HG03460 (cell line): ENCODE measurements around the gene PGBD1.

Experiments used
- ATAC-seq: cut with Tn5 transposase; IDR thresholded peaks from one replicate; pipeline ENCODE4 v1.9.1; 2021; ENCODE audit not compliant: unreplicated experiment

The PGBD1 gene, protein sequence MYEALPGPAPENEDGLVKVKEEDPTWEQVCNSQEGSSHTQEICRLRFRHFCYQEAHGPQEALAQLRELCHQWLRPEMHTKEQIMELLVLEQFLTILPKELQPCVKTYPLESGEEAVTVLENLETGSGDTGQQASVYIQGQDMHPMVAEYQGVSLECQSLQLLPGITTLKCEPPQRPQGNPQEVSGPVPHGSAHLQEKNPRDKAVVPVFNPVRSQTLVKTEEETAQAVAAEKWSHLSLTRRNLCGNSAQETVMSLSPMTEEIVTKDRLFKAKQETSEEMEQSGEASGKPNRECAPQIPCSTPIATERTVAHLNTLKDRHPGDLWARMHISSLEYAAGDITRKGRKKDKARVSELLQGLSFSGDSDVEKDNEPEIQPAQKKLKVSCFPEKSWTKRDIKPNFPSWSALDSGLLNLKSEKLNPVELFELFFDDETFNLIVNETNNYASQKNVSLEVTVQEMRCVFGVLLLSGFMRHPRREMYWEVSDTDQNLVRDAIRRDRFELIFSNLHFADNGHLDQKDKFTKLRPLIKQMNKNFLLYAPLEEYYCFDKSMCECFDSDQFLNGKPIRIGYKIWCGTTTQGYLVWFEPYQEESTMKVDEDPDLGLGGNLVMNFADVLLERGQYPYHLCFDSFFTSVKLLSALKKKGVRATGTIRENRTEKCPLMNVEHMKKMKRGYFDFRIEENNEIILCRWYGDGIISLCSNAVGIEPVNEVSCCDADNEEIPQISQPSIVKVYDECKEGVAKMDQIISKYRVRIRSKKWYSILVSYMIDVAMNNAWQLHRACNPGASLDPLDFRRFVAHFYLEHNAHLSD

DNA sequence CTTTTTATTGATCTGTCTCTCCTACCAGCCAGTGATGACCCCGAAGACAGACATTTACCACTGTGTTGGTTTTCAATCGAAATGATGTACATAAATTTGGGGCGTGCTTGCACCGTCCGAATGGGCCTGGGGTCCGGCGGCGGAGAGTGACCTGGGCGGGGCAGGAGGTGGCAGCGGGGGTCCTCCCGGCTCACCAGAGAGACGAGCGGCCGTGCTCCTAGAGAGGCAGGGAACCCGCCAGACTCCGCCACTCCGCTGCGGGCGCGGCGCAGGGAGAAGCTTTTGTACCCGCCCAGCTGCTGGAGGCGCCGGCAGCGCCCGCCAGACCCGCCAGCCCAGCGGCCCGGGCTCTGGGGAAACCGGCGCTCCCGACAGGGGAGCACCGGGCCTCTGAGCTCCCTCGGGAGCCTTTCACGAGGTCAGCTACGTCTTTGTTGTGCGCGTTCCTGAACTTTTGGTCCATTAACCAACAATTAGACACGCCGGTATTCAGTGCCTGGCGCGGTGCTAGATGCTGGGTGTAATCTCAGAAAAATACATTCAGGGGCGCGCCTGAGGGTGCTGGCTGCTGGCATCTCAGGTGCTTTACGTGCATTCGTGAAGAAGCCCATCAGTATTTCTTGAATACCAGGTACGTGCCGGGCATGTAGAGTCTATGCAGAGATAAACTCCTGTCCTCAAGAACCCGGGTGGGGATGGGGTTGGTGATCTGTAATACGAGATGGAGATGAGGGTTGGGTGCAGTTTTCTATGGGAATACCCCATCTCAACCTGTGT is at the start of gene PGBD1:
Gene PGBD1, plus strand, starts transcription at position 285 of the 777 bp plus-strand sequence. CDS start 2,242 bp downstream, outside the sequence.
- ATAC-seq: peak; percentile 77

DNA sequence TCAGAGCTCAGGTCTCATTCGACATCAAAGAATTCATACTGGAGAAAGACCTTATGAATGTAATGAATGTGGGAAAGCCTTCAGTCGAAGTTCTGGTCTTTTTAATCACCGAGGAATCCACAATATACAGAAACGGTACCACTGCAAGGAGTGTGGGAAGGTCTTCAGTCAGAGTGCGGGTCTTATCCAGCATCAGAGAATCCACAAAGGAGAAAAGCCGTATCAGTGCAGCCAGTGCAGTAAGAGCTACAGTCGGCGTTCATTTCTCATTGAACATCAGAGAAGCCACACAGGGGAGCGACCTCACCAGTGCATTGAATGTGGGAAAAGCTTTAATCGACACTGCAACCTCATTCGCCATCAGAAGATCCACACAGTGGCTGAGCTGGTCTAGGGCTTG is 48.6 kb upstream of the PGBD1 start:
- ATAC-seq: no peak

DNA sequence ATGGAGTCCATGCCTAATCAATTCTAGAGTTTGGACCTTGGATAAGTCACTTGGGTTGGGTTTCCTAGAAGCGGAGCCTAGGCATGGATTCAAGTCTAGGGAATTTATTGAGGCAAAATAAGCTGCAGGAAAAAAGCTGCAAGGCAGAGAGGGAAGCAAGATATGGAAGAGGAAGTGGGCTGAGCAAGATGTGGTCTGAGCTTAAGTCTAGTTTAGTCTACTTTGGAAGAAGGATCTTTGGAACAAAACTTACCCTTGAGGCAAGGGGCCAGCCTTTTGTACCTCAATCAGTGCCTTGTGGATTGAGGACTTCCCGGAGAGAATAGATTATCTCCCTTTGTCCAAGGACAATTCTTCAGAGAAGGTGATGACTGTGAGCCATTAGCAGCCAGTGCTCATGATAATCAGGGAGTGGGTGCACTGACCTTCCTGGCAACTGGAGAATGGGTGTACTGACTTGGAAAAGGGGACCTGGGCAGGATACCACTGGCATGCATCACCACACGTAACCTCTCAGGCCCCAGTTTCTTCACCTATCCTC is 45.4 kb upstream of the PGBD1 start:
- ATAC-seq: no peak

DNA sequence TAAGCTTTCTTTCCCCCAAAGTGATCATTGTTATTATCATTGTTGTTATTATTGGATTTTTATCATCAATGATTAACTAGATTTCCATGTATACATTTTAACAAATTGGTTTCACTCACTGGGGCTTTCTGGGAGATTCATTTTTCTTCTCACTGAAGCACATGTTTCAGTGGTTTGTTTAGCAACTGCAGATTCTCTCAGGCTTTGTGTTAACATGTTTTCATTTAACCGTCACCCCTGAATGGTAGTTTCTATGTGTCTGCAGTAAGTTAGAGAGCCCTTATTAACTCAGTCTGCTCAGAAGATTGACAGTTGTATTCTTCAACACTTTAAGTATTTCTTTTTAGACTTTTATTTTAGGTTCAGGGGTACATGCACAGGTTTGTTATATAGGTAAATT is 41.7 kb upstream of the PGBD1 start:
- ATAC-seq: no peak

DNA sequence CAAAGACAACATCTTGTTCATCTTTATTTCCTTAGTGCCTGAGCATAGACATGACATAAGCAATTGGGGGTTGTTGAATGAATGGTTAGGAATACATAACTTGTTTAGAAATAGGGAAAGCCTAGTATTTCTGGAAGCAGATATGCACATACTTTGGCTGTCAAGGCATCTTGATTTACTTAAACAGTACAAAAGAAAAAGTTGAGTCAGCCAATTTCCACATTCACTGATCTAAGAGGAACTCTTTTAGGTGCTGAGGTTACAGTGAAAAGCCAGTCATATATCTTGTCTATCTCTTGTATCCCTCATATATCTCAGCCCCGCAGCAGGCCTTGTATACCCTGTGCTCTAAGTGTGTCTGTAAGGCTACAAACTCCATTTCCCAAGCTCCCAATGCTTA is 40.9 kb upstream of the PGBD1 start:
- ATAC-seq: no peak

DNA sequence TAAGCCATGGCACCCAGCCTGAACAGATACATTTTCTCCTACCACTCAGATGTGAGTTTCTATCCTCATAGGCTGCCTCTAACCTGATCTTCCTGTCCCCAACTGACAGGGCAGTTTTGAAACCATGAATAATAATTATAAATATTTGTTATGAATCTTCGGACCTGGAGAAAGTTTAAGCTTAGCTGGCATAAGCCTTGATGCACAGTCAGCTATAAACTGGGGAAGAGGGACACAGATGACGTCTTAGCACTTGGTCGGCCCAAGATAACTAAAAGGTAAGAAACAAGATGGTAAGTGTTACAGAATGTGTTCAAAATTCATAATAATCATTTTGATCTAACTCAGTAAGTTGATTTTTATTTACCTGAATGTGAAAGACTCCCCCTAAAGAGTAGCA is 37.4 kb upstream of the PGBD1 start:
- no peak for ATAC-seq

DNA sequence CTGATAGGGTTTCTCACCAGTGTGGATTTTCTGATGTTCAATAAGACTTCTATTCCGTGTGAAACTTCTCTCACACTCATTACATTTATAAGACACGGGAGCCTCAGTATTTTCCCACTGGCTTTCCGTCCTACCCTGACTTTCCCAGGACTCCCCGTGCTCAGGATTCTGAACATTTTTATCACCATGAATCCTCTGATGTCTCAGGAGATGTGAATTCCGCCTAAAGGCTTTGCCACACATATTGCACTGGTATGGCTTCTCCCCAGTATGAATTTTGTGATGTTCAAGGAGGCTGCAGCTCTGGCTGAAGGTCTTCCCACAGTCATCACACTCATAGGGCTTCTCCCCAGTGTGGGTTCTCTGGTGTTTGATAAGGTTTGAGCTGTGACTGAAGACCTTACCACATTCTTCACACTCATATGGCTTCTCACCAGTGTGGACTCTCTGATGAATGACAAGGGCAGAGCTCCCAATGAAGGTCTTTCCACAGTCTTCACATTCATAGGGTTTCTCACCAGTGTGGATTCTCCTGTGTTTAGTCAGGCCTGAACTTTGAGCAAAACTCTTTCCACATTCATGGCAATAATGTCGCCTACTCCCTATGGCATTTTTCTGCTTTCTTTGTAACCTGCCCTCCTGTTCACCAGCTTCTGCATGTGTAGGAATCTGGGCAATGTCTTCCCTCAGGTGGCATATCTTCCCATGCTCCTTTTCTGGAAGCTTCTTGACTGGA is 36.0 kb upstream of the PGBD1 start:
- ATAC-seq: no peak

DNA sequence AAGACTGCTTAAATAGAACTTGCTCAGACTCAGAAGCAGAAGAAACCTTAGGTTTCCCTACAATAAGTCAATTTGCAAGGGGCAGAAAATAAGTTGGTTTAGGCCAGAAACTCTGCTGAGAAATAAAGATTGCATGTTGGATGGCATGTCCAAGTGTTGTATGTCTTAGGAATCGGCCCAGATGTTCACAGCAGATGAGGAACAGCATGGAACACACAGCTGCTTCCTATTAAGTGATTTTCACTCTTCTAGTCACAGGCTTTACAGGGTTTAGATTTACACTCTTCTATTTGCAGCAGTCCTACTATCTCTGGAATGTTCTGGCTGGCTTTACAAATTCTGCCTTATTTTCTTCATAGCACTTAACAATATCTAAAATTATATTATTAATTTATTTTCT is 32.5 kb upstream of the PGBD1 start:
- no peak for ATAC-seq

DNA sequence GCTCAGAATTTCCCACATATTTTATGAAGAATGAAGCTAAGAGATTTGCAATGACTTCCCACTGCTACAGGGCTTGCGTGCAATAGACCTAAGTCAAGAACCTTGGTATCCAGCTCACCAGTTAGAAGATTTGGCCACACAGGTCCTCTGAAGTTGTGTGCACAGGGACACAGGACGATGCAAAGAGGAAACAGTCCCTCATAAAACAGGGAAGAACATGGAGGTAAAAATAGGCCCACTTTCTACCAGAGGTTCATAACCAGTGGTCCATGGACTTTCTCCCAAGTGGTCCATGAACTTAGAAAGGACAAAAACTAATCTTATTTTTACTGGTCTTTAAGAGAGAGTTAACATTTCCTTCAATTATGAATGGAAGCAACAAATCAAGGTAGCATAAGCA is 30.6 kb upstream of the PGBD1 start:
- ATAC-seq: no peak

DNA sequence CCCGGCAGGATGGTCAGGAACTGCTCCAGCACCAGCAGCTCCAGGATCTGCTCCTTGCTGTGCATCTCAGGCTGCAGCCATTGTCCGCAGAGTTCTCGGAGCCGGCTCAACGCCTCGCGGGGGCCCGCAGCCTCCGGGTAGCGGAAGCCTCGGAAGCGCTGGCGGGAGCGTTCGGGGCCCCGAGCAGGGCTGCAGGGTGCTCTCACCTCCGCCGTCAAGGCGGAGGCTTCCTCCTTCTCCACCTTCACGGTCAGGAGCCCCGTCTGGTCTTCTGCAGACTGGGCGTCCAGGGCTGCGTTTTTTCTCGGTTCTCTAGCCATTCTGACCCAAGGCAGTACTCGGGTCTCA is 29.7 kb upstream of the PGBD1 start:
- ATAC-seq: peak; percentile 43

DNA sequence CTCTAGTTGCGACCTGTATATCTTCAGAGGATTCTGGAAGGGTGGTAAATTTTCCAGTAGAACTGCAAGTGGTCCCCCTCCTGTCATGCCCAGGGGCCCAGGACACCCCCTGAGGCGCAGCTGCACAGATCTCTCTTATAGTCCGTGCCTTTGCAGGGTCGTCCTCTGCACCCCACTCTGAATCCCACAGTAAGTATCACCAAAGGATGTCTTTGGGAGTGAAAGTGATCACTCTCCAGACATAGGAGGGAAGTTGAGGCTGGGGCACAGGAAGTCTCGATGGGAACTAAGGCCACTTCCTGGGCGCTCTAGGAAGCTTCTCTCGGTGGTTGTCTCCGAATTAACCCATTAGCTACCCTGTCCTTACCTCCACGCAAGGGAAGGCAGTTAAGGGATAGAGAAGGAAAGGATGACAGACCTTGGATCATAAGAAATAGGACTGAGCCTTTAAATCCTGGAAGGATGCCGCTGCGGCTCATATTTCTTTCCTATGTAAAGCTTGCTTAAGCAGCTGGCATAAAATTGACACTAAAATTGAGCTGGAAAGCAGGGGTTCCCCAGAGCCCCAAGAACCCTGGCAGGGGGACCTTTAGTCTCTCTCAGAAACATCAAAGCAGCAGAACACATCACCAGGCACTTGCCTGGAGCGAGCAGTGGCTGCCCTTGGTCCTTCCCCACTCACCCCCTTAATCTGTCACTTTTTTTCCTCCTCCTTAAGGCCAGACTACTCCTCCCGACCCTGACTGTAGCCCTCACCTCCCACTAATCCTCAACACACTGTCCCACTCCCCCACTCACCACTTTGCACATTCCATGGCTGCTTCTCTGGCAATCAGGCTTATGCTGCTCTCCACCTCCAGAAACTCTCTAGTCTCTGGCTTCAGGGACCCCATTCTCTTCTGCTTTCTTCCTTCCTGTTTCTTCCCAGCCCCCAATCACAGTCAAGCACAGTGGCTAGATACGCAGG is 29.1 kb upstream of the PGBD1 start, which contains the start of gene ZKSCAN4:
Gene ZKSCAN4, minus strand, starts transcription at position 261 of the 967 bp plus-strand sequence. CDS start 289 bp downstream, outside the sequence.
- peak; percentile 82 for ATAC-seq

DNA sequence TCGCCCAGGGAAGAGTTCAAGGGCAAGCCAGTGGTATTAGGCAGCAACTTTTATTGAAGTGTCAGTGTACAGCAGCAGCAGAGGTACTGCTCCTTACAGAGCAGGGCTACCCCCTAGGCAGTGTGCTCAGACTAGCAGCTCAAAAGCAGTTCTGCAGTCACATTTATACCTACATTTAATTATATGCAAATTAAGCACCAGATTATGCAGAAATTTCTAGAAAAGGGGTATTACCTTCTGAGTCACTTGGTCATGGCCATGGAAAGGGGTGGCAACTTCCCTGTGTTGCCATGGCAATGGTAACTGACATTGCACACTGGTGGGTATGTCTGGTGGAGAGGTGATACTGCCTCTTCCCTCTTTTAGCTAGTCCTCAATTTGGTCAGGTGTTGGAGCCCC is 27.3 kb upstream of the PGBD1 start:
- no peak for ATAC-seq

DNA sequence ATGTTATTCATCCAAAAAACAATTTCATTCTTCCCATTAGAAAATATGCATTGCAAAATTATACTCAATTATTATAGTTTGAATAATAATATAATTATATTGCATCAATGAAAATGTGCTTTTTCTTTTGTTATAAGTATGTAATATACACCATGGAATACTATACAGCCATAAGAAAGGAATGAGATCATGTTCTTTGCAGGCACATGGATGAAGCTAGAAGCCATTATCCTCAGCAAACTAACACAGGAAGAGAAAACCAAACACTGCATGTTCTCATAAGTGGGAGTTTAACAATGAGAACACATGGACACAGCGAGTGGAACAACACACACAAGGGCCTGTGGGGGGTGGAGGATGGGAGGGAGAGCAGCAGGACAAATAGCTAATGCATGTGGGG is 24.3 kb upstream of the PGBD1 start:
- no peak for ATAC-seq

DNA sequence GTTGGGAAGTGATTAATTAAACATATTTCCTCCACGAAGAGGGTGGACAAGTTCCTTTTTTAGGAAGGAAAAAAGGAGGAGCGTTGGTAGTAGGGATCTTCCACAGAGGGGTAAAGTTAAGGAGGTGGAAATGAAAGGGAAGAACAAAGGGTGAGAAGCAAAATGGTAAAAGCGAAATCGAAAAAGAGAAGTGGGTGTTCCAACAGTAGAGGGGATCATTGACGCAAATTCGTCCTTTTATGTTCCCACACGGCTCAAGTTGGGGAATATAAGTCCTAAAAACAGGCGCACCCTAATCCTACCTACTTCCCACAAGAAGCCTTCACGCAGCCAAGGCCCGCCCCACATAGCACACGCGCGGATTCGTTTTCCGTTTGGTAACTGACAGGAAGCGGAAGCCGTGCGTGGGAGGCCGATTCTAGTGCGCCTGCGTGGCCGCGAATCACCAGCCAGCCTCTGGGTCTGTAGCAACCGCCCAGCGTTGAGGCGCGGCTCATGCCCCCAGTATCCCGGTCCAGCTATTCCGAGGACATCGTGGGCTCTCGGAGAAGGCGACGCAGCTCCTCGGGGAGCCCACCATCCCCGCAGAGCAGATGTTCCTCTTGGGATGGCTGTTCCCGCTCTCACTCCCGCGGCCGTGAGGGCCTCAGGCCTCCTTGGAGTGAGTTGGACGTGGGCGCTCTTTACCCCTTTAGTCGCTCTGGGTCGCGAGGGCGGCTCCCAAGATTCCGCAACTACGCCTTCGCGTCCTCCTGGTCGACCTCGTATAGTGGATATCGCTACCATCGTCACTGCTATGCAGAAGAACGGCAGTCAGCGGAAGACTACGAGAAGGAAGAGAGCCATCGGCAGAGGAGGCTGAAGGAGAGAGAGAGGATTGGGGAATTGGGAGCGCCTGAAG is 22.2 kb upstream of the PGBD1 start, which contains the start of gene NKAPL:
Gene NKAPL, plus strand, starts transcription at position 421 of the 901 bp plus-strand sequence. Its CDS starts 75 bp downstream, at position 496.
- ATAC-seq: no peak

DNA sequence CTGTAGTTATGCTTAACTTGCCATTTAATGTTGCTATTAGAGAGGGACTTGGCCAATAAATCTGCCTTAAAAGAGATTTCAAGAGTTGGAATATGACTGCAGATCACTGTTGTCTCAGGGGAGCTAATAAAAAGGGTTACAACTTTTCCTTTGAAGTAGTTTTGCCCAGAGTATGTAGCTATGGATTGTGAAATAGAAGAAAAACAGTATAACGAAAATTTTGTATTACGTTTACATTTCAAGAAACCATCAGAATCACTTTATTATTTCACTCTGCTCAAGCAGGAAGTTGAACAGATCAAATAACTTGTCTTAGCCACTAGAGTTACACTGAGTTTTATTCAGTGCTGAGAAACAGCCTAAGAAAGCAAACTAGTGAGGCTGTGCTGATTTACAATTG is 17.4 kb upstream of the PGBD1 start:
- ATAC-seq: no peak

DNA sequence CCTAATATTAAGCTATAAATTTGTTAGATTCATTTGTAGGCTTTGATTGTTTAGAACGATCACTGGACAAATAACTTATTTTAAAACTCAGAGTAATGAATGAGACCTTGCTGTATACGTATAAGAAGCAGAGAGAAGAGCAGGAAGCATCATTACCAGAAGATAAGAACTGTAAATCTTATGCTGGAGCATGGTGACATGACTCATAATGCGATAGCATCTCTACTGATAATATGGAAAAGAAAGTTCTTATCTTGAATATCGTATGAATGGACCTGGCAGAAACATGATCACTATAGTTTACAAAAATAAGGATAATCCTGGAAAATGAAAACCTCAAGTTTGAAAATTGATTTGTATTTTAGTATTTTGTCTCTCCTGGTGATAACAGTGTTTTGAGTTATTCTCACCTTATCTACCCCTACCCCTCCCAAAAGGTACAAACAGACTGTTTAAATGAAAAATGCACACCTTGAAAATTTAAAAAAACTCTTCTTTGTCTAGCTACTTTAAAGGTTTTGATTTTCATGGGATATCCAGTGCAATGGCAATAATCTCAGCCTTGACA is 16.5 kb upstream of the PGBD1 start:
- no peak for ATAC-seq

DNA sequence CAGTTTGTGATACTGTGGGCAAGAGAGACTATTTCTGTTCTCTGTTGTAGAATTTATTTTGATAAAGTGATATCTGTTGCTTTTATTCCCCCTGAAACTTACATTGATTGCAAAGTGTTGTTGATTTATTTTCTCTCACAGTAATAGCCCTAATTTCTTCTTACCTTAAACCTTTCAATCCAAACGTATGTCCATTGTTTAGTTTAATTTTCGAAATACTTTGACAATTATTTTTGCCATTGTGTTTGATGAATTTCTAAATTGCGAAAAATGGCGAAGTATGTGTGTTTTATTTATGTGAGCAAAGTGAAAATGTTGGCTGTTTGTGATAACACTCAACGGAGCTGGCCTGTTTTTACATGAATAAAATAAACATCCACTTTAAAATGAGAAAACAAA is 14.8 kb upstream of the PGBD1 start:
- no peak for ATAC-seq
